GM21447 (cell line): ENCODE results near the gene AP3D1.

Experiments used
- ATAC-seq: cut with Tn5 transposase; IDR thresholded peaks from one replicate; pipeline ENCODE4 v1.9.1; 2021; ENCODE audit not compliant: unreplicated experiment

The AP3D1 gene

GRCh38 chr19:2050991-2051772 lies 100.2 kb downstream of the AP3D1 start, which contains the start of gene MKNK2:
TSS of gene MKNK2 (minus strand) at chr19:2051244. CDS start at chr19:2050851, 393 bp downstream.
- peak; percentile 28 for ATAC-seq
